ENCODE data around the gene OPA1. TPM values are rescaled to one million over a fixed set of nuclear protein-coding genes. Genes with fewer than 3 reads are reported as not detected.

OPA1 gene
- total and polyA plus RNA-seq, 2 of the 13 experiments (the other 11 are each of a cell fraction or from before 2014, with no cell fraction given) = 26.7 to 78.5 TPM

- TF ChIP-seq ARID4A (CRISPR knock-in tag; IDR thresholded peaks at IDR 0.05; ENCODE audit: borderline replicate concordance) (peak; percentile 98), ZNF670 (CRISPR knock-in tag; IDR thresholded peaks at IDR 0.05; ENCODE audit: borderline replicate concordance) (peak; percentile 89; the same call in 1 of the 2 replicates), EHMT2 (IDR thresholded peaks at IDR 0.05; ENCODE audit: borderline replicate concordance, low read depth, low read length) (peak; percentile 86; the same call in 1 of the 2 replicates), ZNF619 (CRISPR knock-in tag; IDR thresholded peaks at IDR 0.05) (peak; percentile 61; the same call in 1 of the 2 replicates), TCF7 (IDR thresholded peaks at IDR 0.05; ENCODE audit: low read depth) (no peak), ZNF598 (CRISPR knock-in tag; IDR thresholded peaks at IDR 0.05; ENCODE audit: borderline replicate concordance) (peak; percentile 90; the same call in 1 of the 2 replicates), ZNF253 (CRISPR knock-in tag; IDR thresholded peaks at IDR 0.05; ENCODE audit: borderline replicate concordance) (peak; percentile 80), ZNF792 (CRISPR knock-in tag; IDR thresholded peaks at IDR 0.05) (peak; percentile 94), PAF1 (CRISPR knock-in tag; IDR thresholded peaks at IDR 0.05) (no peak), MXI1 (IDR thresholded peaks at IDR 0.05; ENCODE audit: borderline replicate concordance, low read depth, low read length) (peak; percentile 94), ARID3A (IDR thresholded peaks at IDR 0.05; ENCODE audit: low read depth, low read length) (peak; percentile 76; the same call in 1 of the 2 replicates), ZNF281 (CRISPR knock-in tag; IDR thresholded peaks at IDR 0.05; ENCODE audit: borderline replicate concordance) (no peak), ZFP82 (CRISPR knock-in tag; IDR thresholded peaks at IDR 0.05; ENCODE audit: borderline replicate concordance) (no peak), ZSCAN29 (CRISPR knock-in tag; conservative IDR thresholded peaks at IDR 0.05) (peak; percentile 98), BORCS8-MEF2B (CRISPR knock-in tag; IDR thresholded peaks at IDR 0.05) (peak; percentile 96), NR2F1 (CRISPR knock-in tag; IDR thresholded peaks at IDR 0.05) (peak; percentile 40 to 49; a peak in 2 of 4 replicates)
- TF ChIP-seq, protein P1, sequence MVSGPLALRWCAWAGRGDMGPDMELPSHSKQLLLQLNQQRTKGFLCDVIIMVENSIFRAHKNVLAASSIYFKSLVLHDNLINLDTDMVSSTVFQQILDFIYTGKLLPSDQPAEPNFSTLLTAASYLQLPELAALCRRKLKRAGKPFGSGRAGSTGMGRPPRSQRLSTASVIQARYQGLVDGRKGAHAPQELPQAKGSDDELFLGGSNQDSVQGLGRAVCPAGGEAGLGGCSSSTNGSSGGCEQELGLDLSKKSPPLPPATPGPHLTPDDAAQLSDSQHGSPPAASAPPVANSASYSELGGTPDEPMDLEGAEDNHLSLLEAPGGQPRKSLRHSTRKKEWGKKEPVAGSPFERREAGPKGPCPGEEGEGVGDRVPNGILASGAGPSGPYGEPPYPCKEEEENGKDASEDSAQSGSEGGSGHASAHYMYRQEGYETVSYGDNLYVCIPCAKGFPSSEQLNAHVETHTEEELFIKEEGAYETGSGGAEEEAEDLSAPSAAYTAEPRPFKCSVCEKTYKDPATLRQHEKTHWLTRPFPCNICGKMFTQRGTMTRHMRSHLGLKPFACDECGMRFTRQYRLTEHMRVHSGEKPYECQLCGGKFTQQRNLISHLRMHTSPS (CRISPR knock-in tag; IDR thresholded peaks at IDR 0.05; ENCODE audit: low read depth) = peak; percentile 66; the same call in 1 of the 2 replicates
Measured at GRCh38 chr3:193592841-193593667, at the start of gene OPA1 (continued).
